NCI-H446 treated with DMSO at 0.1 percent for 48 hours (cell line): ENCODE measurements around the gene PTGES3L.
"Not testable (repeated sequence)": the region's sequence is repeated elsewhere in the genome, so short reads cannot be mapped to it uniquely, and the experiment has no call there.

Source experiments
- DNase-seq: peaks from one replicate; lab custom pipeline; 2025; lab: John Stamatoyannopoulos, UW

The PTGES3L gene

GRCh38 chr17:42919522-42920077 is 60.3 kb downstream of the PTGES3L start:
- DNase-seq = not testable (repeated sequence)

GRCh38 chr17:42918902-42919521 is 60.9 kb downstream of the PTGES3L start:
- no peak for DNase-seq
